Lower lobe of right lung (tissue), 2 donors: Measurements from ENCODE around the gene PC. TPM values are rescaled to one million over a fixed set of nuclear protein-coding genes. Genes with fewer than 3 reads are reported as not detected.

Source experiments
- ATAC-seq, 2 donors: fragments of 200-7000 bp; cut with Tn5 transposase; one replicate each; pipeline ENCODE4 v1.9.1; 2020 to 2022; ENCODE audit warnings: mild to moderate bottlenecking in 2 of 2, moderate library complexity in 2 of 2
- DNase-seq: peaks from one replicate; pipeline ENCODE4 v3.0.0-alpha.2; 2020
- H3K27ac ChIP-seq: fragments of 200-600 bp; one replicate; pipeline ENCODE4 v1.8.0; 2022
- H3K27me3 ChIP-seq: fragments of 200-600 bp; one replicate; pipeline ENCODE4 v1.8.0; 2022; ENCODE audit warnings: low read depth
- H3K36me3 ChIP-seq: fragments of 200-600 bp; one replicate; pipeline ENCODE4 v1.8.0; 2022; ENCODE audit warnings: mild to moderate bottlenecking
- H3K4me1 ChIP-seq: fragments of 200-600 bp; one replicate; pipeline ENCODE4 v1.8.0; 2022
- H3K4me3 ChIP-seq: fragments of 200-600 bp; one replicate; pipeline ENCODE4 v1.8.0; 2022; ENCODE audit warnings: mild to moderate bottlenecking
- H3K9me3 ChIP-seq: fragments of 200-600 bp; one replicate; pipeline ENCODE4 v1.8.0; 2022
- intact Hi-C: fragments of 100-400 bp; cut with DNase I; formaldehyde crosslinking; loops from one replicate; pipeline ENCODE4 v1.11.0; 2022
- total RNA-seq: library from RNA; stranded (reverse); fragmentation: NEBNext Ultra II Directional; extraction: Animal tissue kit (Norgen Biotek cat#: 25700); gene quantifications from one replicate; pipeline ENCODE4 v1.2.1, GENCODE V29; 2021
- TF ChIP-seq, protein P1 (sequence below): fragments of 200-600 bp; IDR thresholded peaks from one replicate; pipeline ENCODE4 v1.8.0; 2022; ENCODE audit warnings: antibody characterized with exemption, mild to moderate bottlenecking
- donor health status: DM: no; HTN: yes; CAD: no; lungs with severe emphysema.

The PC gene
- total RNA-seq, 1 donor from 2014 or later, result 14.7 TPM

GRCh38 chr11:66881927-66882452 lies 76.2 kb downstream of the PC start:
- Histone ChIP-seq H3K36me3 (no peaks in the 10 kb centered on the region), H3K9me3 (no peaks in the 10 kb centered on the region), H3K4me3 (no peak overlapping the region), H3K4me1 (peaks cover 8% of the 10 kb centered on the region), H3K27me3 (no peaks in the 10 kb centered on the region), H3K27ac (no peak overlapping the region)
- no peak for DNase-seq
- no peak for ATAC-seq
- intact Hi-C loops, result no loop called here
- TF ChIP-seq, protein P1, sequence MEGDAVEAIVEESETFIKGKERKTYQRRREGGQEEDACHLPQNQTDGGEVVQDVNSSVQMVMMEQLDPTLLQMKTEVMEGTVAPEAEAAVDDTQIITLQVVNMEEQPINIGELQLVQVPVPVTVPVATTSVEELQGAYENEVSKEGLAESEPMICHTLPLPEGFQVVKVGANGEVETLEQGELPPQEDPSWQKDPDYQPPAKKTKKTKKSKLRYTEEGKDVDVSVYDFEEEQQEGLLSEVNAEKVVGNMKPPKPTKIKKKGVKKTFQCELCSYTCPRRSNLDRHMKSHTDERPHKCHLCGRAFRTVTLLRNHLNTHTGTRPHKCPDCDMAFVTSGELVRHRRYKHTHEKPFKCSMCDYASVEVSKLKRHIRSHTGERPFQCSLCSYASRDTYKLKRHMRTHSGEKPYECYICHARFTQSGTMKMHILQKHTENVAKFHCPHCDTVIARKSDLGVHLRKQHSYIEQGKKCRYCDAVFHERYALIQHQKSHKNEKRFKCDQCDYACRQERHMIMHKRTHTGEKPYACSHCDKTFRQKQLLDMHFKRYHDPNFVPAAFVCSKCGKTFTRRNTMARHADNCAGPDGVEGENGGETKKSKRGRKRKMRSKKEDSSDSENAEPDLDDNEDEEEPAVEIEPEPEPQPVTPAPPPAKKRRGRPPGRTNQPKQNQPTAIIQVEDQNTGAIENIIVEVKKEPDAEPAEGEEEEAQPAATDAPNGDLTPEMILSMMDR, result no peak

DNA sequence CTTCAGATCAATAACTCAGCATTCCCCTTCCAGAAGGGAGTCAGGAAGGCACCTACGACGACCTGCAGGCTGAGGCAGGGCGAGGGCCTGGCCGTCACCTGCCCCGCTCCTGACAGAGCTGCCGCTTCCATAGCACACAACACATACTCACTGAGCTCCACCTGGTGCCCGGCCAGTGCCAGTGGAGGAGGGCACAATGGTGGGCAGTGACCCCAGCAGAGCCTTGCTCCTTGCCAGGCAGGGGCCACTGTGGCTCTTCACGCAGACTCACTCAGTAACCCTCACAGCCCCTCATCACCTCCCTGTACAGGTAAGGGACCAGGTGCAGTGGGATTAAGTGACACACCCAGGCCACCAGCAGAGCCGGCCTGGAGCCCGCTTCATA lies 76.7 kb downstream of the PC start:
- no peak overlapping the region for H3K27ac ChIP-seq
- TF ChIP-seq, protein P1, result no peak
- no peaks in the 10 kb centered on the region for H3K36me3 ChIP-seq
- no peak for DNase-seq
- H3K4me3 ChIP-seq, result no peak overlapping the region
- H3K4me1 ChIP-seq, result peaks cover 8% of the 10 kb centered on the region
- no peaks in the 10 kb centered on the region for H3K9me3 ChIP-seq
- intact Hi-C loops, result no loop called here
- H3K27me3 ChIP-seq, result no peaks in the 10 kb centered on the region
- ATAC-seq, result no peak

DNA sequence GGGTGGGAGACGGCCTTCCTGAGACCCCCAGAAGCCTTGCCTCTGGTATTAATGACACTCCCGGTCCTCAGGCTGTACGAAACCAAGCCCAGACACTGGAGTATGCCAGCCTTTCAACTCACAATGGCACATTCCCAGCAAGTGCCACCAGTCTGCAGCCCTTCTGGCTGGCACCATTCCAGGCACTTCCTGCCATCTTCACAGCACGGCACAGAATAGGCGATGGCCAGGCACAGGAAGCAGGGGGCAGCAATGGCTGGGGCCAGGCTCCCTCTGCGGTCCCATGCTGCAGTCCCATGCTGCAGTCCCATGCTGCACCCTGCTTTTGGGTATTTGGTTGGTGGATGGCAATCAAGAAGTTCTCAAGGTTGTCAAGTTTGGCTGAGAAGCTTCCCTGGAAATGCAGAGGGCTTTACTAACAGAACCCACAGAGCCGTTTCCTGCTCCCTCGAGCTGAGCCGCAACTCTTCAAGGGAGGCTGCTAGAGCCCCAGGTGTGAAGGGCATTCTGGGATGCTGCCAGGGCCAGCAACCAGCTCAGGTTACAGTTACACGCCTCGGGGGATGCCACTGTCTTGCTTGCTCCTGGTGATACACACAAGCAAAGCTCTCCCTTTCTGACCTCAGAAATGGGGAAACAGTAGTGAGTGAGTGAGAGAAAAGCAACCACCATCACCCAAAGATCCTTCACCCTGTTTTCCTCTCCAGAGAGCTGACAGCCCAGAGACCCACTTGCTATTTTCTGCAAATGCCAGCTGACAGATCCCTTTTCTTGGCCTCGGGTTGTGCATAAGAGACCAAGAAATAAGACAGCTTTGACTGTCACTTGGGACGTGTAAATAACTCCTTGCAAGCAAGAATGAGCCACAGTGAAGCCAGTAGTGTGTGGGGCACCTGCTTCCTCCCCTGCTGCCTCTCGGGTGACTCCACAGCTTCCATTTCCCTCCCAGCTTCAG lies 77.4 kb downstream of the PC start:
- ATAC-seq (peak in 1 of 2 donors; percentile 12), DNase-seq (no peak)
- no peak overlapping the region for H3K4me3 ChIP-seq
- no peaks in the 10 kb centered on the region for H3K36me3 ChIP-seq
- intact Hi-C loops, result no loop called here
- no peak overlapping the region for H3K27ac ChIP-seq
- no peaks in the 10 kb centered on the region for H3K9me3 ChIP-seq
- TF ChIP-seq, protein P1, result no peak
- H3K4me1 ChIP-seq, result peaks cover 8% of the 10 kb centered on the region
- no peaks in the 10 kb centered on the region for H3K27me3 ChIP-seq

DNA sequence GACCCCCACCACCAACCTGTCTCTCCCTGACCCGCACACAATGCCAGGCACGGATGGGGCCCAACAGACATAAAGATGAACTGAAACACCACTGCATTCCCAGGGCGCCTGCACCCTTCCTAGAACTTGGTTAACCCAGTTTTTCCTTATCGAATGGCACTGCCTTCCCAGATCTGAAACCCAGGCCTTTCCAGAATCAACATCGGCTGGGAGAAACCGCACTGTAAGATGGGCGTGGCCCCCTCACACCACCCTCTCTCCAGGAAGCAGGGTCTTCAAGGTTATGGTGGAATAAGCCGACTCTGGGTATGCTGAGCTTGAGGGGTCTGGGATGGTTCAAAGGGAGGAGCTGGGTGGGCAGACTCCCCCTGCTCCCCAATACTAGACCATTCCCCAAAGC lies 78.2 kb downstream of the PC start:
- Histone ChIP-seq H3K27ac (no peak overlapping the region), H3K27me3 (no peaks in the 10 kb centered on the region), H3K9me3 (no peaks in the 10 kb centered on the region), H3K4me1 (peaks cover 8% of the 10 kb centered on the region), H3K36me3 (no peaks in the 10 kb centered on the region), H3K4me3 (no peak overlapping the region)
- TF ChIP-seq, protein P1, result no peak
- ATAC-seq (no peak), DNase-seq (no peak)
- intact Hi-C loops, result no loop called here

- no peak overlapping the region for H3K4me3 ChIP-seq
- H3K9me3 ChIP-seq, result no peaks in the 10 kb centered on the region
- TF ChIP-seq, protein P1, result no peak
- ATAC-seq (no peak), DNase-seq (no peak)
- no peak overlapping the region for H3K27ac ChIP-seq
- H3K36me3 ChIP-seq, result no peaks in the 10 kb centered on the region
- H3K27me3 ChIP-seq, result no peaks in the 10 kb centered on the region
- H3K4me1 ChIP-seq, result peaks cover 8% of the 10 kb centered on the region
- intact Hi-C loops, result no loop called here
Measured at GRCh38 chr11:66879583-66879982, 78.6 kb downstream of the PC start.
